Measurements from ENCODE around the gene SCUBE3.

Gene SCUBE3

DNA sequence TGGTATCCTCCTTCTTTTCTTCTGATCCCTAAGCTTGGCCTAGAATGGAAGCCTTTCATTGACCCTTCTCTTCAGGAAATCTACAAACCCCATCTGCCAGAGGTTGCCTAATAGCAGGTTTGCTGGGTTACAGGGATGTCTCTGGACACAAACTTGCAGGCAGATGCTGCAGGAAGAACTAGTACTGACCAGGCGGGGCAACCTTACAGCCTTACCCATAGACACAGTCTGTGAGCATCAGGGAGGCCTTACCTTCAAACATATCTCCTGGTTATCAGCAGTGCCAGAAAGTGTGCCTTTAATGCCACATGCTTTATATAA lies 2.6 kb downstream of the SCUBE3 start:
- DNase-seq (ENCODE audit: low read depth, low spot score), result no peak
- TF ChIP-seq, protein P1, sequence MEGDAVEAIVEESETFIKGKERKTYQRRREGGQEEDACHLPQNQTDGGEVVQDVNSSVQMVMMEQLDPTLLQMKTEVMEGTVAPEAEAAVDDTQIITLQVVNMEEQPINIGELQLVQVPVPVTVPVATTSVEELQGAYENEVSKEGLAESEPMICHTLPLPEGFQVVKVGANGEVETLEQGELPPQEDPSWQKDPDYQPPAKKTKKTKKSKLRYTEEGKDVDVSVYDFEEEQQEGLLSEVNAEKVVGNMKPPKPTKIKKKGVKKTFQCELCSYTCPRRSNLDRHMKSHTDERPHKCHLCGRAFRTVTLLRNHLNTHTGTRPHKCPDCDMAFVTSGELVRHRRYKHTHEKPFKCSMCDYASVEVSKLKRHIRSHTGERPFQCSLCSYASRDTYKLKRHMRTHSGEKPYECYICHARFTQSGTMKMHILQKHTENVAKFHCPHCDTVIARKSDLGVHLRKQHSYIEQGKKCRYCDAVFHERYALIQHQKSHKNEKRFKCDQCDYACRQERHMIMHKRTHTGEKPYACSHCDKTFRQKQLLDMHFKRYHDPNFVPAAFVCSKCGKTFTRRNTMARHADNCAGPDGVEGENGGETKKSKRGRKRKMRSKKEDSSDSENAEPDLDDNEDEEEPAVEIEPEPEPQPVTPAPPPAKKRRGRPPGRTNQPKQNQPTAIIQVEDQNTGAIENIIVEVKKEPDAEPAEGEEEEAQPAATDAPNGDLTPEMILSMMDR (IDR thresholded peaks at IDR 0.05; ENCODE audit: insufficient read depth, low read length, missing control alignments), result no peak
- ChIA-PET POLR2A (no interaction called here), CTCF (interaction anchor here (0.8 to 5.6 kb wide), 8 partner anchors 10 to 229 kb away, joined by 3 to 52 read pairs (median 7); no protein-coding TSS in a partner anchor)
- H3K4me3 ChIP-seq (ENCODE audit: low read depth, low read length), result peak overlapping the region; percentile 72

DNA sequence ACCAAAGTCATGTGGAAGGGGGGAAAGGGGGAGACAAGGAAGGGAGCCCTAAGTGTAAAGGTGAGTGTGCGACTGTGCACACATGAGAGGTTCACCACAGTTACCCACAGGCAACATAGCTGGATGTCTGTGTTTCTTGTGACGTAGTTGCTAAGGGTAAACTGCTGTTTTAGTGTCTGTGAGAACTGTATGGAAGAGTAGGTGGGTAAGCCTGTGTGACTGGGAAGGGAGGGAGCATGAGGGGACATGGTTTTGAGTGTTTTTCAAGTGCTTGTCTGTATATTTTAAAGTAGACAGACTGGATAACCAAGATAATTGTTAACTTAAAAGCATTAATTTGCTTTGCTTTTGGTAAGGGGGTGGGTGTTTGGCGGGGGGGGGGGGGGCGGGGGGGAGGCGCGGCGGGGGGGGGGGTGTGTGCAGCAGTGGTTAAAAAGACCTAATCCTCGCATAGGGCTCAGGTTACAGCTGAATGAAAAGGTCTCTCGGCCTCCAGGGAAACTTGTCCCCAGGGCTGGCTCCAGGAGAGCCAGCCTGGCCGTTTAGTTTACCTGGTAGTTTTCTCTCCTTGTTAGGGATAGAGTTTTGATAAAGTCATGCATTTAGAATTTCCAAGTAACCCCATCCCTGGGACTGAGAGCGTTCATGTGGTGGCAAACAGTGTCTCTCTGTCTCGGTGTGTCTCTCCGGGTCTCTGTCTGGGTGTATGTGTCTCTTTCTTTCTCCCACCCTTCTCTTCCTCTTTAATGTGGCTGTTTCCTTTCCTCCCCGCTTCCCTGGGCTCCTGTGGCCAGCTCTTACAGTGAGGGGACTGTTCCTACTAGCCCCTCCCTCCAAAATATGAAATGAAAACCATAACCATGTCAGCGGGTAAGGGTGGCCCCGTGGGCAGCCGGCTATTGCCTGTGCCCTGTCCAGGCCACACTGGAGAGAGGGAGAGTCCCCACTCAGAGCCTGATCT lies 3.4 kb downstream of the SCUBE3 start:
- DNase-seq (ENCODE audit: low read depth, low spot score), result no peak
- POLR2A ChIA-PET, result no interaction called here
- H3K4me3 ChIP-seq (ENCODE audit: low read depth, low read length), result peak overlapping the region; percentile 72
- CTCF ChIA-PET, result interaction anchor here (1.1 to 5.6 kb wide), 5 partner anchors 9 to 78 kb away, joined by 4 to 52 read pairs (median 27); no protein-coding TSS in a partner anchor
- TF ChIP-seq, protein P1 (IDR thresholded peaks at IDR 0.05; ENCODE audit: insufficient read depth, low read length, missing control alignments), result no peak

DNA sequence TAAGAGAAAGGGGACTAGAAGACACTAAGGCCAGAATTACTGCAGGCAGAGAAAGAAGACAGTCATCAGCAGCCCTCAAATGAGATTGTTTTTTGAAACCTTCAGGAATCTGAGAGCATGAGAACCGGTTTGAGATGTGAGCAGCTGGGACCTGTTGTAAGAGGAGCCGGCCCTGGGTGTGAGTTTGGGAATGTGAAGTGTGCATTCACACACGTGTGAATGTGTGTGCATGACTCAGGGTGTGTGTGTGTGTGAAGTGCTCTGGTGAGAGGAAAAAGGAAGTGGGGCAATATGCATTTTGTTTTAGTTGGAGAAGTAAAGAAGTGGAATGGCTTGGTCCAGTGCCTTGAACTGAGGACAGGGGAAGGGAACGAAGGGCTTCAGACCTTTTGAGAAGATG lies 4.3 kb downstream of the SCUBE3 start:
- H3K4me3 ChIP-seq (ENCODE audit: low read depth, low read length), result 0 out of 2 replicates have a peak overlapping the region, but pooled peaks have one; percentile 9
- TF ChIP-seq, protein P1 (IDR thresholded peaks at IDR 0.05; ENCODE audit: insufficient read depth, low read length, missing control alignments), result no peak
- DNase-seq (ENCODE audit: low read depth, low spot score), result no peak
- POLR2A ChIA-PET, result interaction anchor here (0.6 kb wide), 1 partner anchor 811 kb away, joined by 4 read pairs; no protein-coding TSS in a partner anchor
- CTCF ChIA-PET, result interaction anchor here (1.4 to 5.5 kb wide), 6 partner anchors 11 to 232 kb away, joined by 3 to 50 read pairs (median 13); no protein-coding TSS in a partner anchor

DNA sequence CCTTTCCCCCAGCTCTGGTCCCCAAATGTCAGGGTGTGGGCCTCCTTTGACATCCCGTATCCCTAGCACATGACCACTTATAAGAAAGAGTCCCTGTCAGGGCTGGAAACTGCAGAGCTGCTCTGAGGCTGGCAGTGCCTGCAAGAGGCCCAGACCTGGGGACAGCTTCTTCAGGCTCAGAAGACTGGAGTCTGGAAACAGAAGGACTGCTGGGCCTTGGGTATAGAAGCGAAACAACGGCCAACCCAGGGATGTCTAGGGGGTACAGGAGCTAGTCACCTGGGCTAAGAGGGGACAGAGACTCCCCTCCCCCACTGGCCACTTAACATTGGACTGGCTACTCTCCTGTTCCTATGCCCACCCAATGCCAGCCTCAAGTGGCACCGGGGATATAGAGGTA lies 4.7 kb downstream of the SCUBE3 start:
- ChIA-PET CTCF (interaction anchor here (1.0 to 5.5 kb wide), 7 partner anchors 11 to 231 kb away, joined by 3 to 50 read pairs (median 12); no protein-coding TSS in a partner anchor), POLR2A (interaction anchor here (0.6 kb wide), 1 partner anchor 810 kb away, joined by 4 read pairs; no protein-coding TSS in a partner anchor)
- no peak for DNase-seq (ENCODE audit: low read depth, low spot score)
- TF ChIP-seq, protein P1 (IDR thresholded peaks at IDR 0.05; ENCODE audit: insufficient read depth, low read length, missing control alignments), result no peak
- H3K4me3 ChIP-seq (ENCODE audit: low read depth, low read length), result no peak overlapping the region

DNA sequence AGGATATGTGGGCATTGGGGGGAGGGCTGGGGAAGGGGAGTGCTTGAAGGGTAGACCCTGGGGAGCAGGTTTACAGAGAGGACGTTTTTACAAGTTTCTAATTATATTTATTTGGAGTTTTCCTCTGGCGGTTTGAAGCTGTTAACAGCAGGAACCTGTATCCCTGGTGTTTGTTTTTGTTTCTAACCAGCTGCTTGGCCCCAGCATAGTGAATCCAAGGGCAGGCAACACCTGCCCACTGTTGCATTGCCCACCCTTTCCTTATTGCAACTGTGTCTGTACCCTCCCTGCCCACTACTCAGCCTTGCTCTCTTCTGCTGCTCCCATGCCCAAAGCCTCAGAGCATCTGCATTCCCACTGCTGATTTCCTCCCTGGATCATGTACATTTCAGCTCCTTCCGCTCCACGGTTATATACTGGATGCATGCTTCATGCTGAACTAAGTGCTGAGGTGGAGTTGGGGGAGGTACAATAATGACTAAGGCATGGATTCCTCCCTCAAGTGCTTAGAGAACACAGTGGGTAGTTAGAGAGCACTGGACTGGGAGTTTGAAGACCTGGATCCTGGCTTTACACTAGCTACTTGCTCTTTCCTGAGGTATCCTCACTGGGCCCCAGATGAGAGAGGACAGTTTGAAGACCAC lies 6.0 kb downstream of the SCUBE3 start:
- TF ChIP-seq, protein P1 (IDR thresholded peaks at IDR 0.05; ENCODE audit: insufficient read depth, low read length, missing control alignments), result no peak
- POLR2A ChIA-PET, result no interaction called here
- CTCF ChIA-PET, result interaction anchor here (2.9 to 5.5 kb wide), 4 partner anchors 10 to 73 kb away, joined by 12 to 50 read pairs (median 28); no protein-coding TSS in a partner anchor
- H3K4me3 ChIP-seq (ENCODE audit: low read depth, low read length), result no peak overlapping the region
- DNase-seq (ENCODE audit: low read depth, low spot score), result no peak
